GM12872 (cell line): ENCODE results near the gene C1QL2.

ENCODE experiments used
- TF ChIP-seq, protein P1 (sequence below): IDR thresholded peaks from 3 replicates; pipeline ENCODE4 v1.5.1; 2011; ENCODE audit warnings: low read depth, mild to moderate bottlenecking, low read length, moderate library complexity; ENCODE audit not compliant: insufficient read depth

C1QL2 gene

DNA sequence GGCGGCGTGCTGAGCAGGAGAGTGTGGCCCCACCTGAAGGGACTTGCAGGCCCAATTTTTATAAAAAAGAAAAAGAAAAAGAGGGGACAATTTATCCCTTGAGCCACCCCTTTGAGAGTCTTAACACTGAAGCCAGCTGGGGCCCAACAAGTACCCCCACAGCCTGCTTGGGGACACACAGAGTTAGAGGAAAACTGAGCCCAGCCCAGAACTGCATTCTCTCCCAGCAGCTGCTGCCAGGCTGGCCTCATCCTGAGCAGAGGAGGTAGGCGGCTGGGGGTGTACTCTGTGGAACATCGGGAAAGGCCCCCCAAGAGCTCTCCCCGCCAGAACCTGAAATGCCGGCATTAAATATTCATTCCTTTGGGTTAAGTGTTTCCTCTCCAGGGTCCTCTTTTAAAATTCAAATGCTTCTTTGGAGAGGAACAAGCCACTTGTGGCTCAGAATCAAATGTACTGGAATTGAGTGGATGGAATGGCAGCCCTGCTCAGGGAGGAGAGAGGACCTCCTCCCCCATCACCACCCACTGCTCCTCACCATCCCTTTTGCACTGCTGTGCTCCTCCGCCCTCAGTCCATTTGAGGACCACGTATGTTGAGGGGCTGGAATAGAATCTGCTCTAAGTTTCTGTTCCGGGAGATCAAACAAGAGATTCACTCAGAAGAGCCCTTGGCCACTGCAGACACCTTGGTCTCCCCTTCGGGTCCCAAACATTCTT lies 45.6 kb downstream of the C1QL2 start:
- TF ChIP-seq, protein P1, sequence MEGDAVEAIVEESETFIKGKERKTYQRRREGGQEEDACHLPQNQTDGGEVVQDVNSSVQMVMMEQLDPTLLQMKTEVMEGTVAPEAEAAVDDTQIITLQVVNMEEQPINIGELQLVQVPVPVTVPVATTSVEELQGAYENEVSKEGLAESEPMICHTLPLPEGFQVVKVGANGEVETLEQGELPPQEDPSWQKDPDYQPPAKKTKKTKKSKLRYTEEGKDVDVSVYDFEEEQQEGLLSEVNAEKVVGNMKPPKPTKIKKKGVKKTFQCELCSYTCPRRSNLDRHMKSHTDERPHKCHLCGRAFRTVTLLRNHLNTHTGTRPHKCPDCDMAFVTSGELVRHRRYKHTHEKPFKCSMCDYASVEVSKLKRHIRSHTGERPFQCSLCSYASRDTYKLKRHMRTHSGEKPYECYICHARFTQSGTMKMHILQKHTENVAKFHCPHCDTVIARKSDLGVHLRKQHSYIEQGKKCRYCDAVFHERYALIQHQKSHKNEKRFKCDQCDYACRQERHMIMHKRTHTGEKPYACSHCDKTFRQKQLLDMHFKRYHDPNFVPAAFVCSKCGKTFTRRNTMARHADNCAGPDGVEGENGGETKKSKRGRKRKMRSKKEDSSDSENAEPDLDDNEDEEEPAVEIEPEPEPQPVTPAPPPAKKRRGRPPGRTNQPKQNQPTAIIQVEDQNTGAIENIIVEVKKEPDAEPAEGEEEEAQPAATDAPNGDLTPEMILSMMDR, result no peak

DNA sequence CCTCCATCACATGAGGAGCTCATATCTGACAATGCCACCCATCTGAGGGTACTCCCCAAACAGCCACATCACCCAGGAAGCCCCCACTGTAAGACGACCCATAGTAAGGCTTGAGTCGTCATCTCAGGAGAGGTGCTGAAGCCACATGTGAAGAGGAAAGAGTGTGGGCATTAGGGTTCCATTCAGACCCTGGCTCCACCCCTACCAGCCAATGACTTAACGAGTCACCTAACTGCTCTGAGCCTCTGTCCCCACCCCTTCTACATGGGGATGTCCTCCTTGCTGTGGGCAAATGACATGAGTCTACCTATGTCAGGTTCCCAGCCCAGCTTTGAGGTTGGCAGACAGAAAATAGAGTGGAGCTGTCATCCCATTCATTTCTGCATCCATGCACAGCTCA lies 46.3 kb downstream of the C1QL2 start:
- TF ChIP-seq, protein P1, result no peak

- TF ChIP-seq, protein P1, result no peak
Measured at GRCh38 chr2:119111115-119111975, 47.2 kb downstream of the C1QL2 start.

DNA sequence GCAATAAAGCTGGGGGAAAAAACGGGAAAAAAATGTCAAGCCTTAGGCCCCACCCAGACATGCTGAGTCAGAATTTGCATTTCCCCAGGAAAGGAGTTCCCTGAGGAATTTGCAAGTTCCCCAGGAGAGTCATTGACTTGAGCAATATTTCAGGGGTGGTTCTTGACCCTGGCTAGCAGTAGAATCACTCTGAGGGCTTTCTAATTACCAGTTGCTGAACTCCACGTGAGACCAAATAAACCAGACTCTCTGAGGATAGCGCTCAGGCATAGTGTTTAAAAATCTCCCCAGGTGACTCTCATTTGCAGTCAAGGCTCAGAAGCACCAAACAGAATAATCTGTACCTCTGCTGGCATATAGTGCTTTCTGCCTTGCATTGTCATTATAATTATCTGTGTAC lies 48.7 kb downstream of the C1QL2 start:
- TF ChIP-seq, protein P1, result no peak

DNA sequence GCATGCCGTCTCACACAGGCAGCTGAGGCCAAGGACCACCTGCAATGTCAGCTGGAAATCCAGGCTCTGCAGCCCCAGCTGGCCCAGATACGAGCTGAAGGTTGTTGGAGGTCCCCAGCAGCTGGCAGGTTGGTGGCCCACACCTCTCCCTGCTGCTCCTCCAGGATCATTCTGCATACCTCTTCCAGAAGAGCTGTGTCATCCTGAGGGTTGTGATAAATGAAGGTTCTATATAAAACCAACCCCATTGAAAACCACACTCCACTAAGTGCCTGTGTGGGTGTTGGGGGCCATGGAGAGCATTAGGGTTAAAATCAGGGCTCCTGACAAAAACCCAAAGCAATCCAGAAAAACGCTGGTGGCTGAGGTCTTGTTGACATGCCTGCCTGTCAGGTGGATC lies 50.4 kb downstream of the C1QL2 start:
- TF ChIP-seq, protein P1, result no peak

DNA sequence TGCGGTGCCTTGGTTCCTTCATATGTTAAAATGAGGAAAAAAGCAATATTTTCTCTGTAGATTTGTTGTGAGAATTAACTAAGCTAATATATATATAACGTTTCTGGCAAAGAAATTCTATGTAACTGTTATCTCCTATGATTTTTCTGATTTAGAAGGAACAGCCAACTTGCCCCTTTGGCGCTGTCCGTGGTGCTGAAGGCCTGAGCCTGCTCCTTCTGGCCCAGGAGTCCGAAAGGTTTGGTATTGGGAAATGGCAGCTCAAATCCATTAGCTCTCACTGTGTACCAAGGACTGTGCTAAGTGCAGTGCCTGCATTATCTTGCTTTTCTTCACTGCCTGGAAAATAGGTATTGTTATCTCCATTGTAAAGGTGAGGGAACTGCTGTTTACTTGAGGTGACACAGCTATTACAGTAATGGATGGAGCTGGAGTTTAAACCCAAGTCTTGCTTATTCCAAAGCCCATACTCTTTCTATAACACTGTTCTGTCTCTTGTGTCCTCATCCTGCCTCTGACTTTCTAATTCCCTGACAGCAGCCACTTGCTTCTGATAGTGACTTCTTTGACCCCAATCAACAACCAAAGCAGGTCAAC lies 52.2 kb downstream of the C1QL2 start:
- TF ChIP-seq, protein P1, result no peak
